Trophoblast cell (in vitro differentiated cells and primary cell): ENCODE results near the gene KBTBD4.

Experiments used
- DNase-seq, 2 donors: peaks; one replicate each; pipeline ENCODE4 v3.0.0-alpha.2; 2016
- H2AFZ ChIP-seq: 2 replicates; pipeline ENCODE4 v1.6.1; 2013; ENCODE audit warnings: low read length, moderate library complexity, mild to moderate bottlenecking; ENCODE audit not compliant: insufficient read depth, poor library complexity
- H2AK5ac ChIP-seq: 2 replicates; pipeline ENCODE4 v1.6.1; 2013; ENCODE audit warnings: mild to moderate bottlenecking, low read length
- H2BK120ac ChIP-seq: 2 replicates; pipeline ENCODE4 v1.6.1; 2013; ENCODE audit warnings: low read length, mild to moderate bottlenecking, moderate library complexity; ENCODE audit not compliant: insufficient read depth, poor library complexity
- H2BK12ac ChIP-seq: 2 replicates; pipeline ENCODE4 v1.6.1; 2013; ENCODE audit warnings: mild to moderate bottlenecking, low read length, moderate library complexity
- H2BK5ac ChIP-seq: 2 replicates; pipeline ENCODE4 v1.6.1; 2013; ENCODE audit warnings: low read length, low read depth, moderate library complexity, mild to moderate bottlenecking; ENCODE audit not compliant: poor library complexity
- H3K14ac ChIP-seq: 2 replicates; pipeline ENCODE4 v1.6.1; 2013; ENCODE audit warnings: mild to moderate bottlenecking, low read length
- H3K18ac ChIP-seq: 2 replicates; pipeline ENCODE4 v1.6.1; 2013; ENCODE audit warnings: mild to moderate bottlenecking, low read length
- H3K23ac ChIP-seq: 2 replicates; pipeline ENCODE4 v1.6.1; 2013; ENCODE audit warnings: low read length
- H3K27ac ChIP-seq: 2 replicates; pipeline ENCODE4 v1.5.1; 2013; ENCODE audit warnings: low read depth, mild to moderate bottlenecking, inconsistent platforms, low read length, moderate library complexity
- H3K27me3 ChIP-seq: 2 replicates; pipeline ENCODE4 v1.6.1; 2013; ENCODE audit warnings: inconsistent platforms, mild to moderate bottlenecking, low read length, moderate library complexity; ENCODE audit not compliant: insufficient read depth
- H3K36me3 ChIP-seq, 2 experiments: 1 replicate in 1 of 2; 2 replicates in 1 of 2; pipeline ENCODE4 v1.6.1; 2013; ENCODE audit warnings: low read length in 2 of 2, mild to moderate bottlenecking in 2 of 2, moderate library complexity in 1 of 2; ENCODE audit not compliant: insufficient read depth in 2 of 2, control insufficient read depth in 1 of 2
- H3K4ac ChIP-seq: 2 replicates; pipeline ENCODE4 v1.6.1; 2013; ENCODE audit warnings: low read depth, mild to moderate bottlenecking, low read length, moderate library complexity
- H3K4me1 ChIP-seq, 2 experiments: 1 replicate in 1 of 2; 2 replicates in 1 of 2; pipeline ENCODE4 v1.6.1; 2013; ENCODE audit warnings: low read length in 2 of 2, mild to moderate bottlenecking in 2 of 2, moderate library complexity in 1 of 2; ENCODE audit not compliant: insufficient read depth in 2 of 2, control insufficient read depth in 1 of 2
- H3K4me2 ChIP-seq: 2 replicates; pipeline ENCODE4 v1.6.1; 2013; ENCODE audit warnings: inconsistent platforms, mild to moderate bottlenecking, low read length, moderate library complexity
- H3K4me3 ChIP-seq: 2 replicates; pipeline ENCODE4 v1.5.1; 2013; ENCODE audit warnings: mild to moderate bottlenecking, low read depth, low read length, inconsistent platforms
- H3K79me1 ChIP-seq: one replicate; pipeline ENCODE4 v1.6.1; 2013; ENCODE audit warnings: low read length
- H3K79me2 ChIP-seq: 2 replicates; pipeline ENCODE4 v1.6.1; 2013; ENCODE audit warnings: low read length, mild to moderate bottlenecking; ENCODE audit not compliant: control insufficient read depth, insufficient read depth, poor library complexity
- H3K9ac ChIP-seq: 2 replicates; pipeline ENCODE4 v1.6.1; 2013; ENCODE audit warnings: mild to moderate bottlenecking, low read length
- H3K9me3 ChIP-seq: 2 replicates; pipeline ENCODE4 v1.6.1; 2013; ENCODE audit warnings: low read depth, mild to moderate bottlenecking, control low read depth, inconsistent platforms, low read length; ENCODE audit not compliant: insufficient read depth
- H4K12ac ChIP-seq: 2 replicates; pipeline ENCODE4 v1.6.1; 2013; ENCODE audit warnings: low read depth, mild to moderate bottlenecking, low read length, moderate library complexity
- H4K8ac ChIP-seq: 2 replicates; pipeline ENCODE4 v1.6.1; 2013; ENCODE audit warnings: low read depth, mild to moderate bottlenecking, low read length, moderate library complexity
- H4K91ac ChIP-seq: one replicate; pipeline ENCODE4 v1.6.1; 2013; ENCODE audit warnings: low read depth, mild to moderate bottlenecking, low read length, moderate library complexity
- WGBS: extraction: QIAGEN DNeasy Blood & Tissue Kit; methylation state at CpG from one replicate; pipeline ENCODE4 v1.1.7; 2013; ENCODE audit warnings: missing lambda C conversion rate; ENCODE audit not compliant: insufficient read length, insufficient coverage; ENCODE audit errors: extremely low coverage; 5-methylcytosine and 5-hydroxymethylcytosine counted together

The KBTBD4 gene

GRCh38 chr11:47591764-47592163 lies 13.0 kb upstream of the KBTBD4 start:
- H4K91ac ChIP-seq, result no peak overlapping the region
- no peak overlapping the region for H3K27ac ChIP-seq
- no peak overlapping the region for H3K4ac ChIP-seq
- no peak overlapping the region for H4K12ac ChIP-seq
- H2BK12ac ChIP-seq, result no peak overlapping the region
- H3K4me1 ChIP-seq, result peaks cover 7 to 11% of the 10 kb centered on the region in 2 experiments
- H3K14ac ChIP-seq, result no peak overlapping the region
- WGBS, result no CpG with 5 or more reads among the region's 7 CpGs
- H3K27me3 ChIP-seq, result peaks cover 35% of the 10 kb centered on the region
- no peaks in the 10 kb centered on the region for H3K9me3 ChIP-seq
- H2AK5ac ChIP-seq, result no peak overlapping the region
- H2BK120ac ChIP-seq, result no peak overlapping the region
- no peak overlapping the region for H3K23ac ChIP-seq
- H3K36me3 ChIP-seq, result no peaks in the 10 kb centered on the region
- no peaks in the 10 kb centered on the region for H3K79me1 ChIP-seq
- H3K18ac ChIP-seq, result no peak overlapping the region
- no peak overlapping the region for H2BK5ac ChIP-seq
- H4K8ac ChIP-seq, result no peak overlapping the region
- no peak overlapping the region for H2AFZ ChIP-seq
- DNase-seq, result no peak
- no peak overlapping the region for H3K4me3 ChIP-seq
- no peak overlapping the region for H3K9ac ChIP-seq
- no peaks in the 10 kb centered on the region for H3K79me2 ChIP-seq
- H3K4me2 ChIP-seq, result no peak overlapping the region

DNA sequence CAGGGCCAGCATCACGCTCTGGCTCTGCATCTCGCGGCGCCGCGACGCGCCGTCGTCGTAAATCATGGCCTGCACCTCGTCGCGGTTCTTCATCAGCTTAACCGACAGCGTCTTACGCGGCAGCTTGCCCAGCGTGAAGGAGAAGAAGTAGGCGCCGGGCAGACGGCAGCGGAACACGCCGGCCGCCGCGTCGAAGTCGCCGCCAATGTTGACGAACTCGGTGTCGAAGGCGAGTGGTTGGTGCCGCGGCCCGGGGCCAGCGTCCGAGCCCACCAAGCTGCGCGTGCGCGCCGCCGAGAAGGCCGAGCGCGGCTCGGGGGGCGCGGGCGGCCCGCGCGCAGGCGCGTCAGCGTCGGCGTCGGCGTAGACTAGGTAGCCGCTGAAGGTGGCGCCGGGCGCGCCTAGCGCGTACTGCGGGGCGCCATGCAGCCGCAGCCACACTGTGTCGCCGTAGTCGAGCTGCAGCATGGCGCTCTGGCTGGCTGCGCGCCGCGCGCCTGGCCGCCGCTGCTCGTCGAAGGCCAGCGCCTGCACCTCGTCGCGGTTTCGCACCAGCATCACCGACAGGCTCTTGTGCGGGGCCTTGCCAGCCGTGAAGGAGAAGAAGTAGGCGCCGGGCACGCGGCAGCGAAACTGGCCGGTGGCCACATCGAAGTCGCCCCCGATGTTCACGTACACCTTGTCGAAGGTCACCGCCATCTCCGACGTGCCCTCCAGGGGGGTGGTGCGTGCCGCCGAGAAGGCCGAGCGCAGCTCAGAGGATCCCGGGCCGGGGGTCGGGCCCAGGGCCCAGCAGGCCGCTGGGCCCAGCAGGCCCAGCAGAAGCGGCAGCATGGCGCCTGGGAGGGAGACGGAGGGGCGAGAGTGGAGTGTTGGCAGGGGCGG lies 11.4 kb upstream of the KBTBD4 start:
- H2BK5ac ChIP-seq, result no peak overlapping the region
- no CpG with 5 or more reads among the region's 122 CpGs for WGBS

GRCh38 chr11:47589584-47589976 lies 10.8 kb upstream of the KBTBD4 start:
- Histone ChIP-seq H3K36me3 (peaks cover 5 to 7% of the 10 kb centered on the region in 2 experiments), H4K8ac (no peak overlapping the region), H3K27me3 (peaks cover 23% of the 10 kb centered on the region), H2BK12ac (no peak overlapping the region), H2AFZ (no peak overlapping the region), H2AK5ac (no peak overlapping the region), H3K18ac (no peak overlapping the region), H3K79me2 (no peaks in the 10 kb centered on the region), H4K91ac (no peak overlapping the region), H2BK5ac (no peak overlapping the region), H3K4me3 (peak overlapping the region; percentile 39), H2BK120ac (no peak overlapping the region), H4K12ac (no peak overlapping the region), H3K79me1 (no peaks in the 10 kb centered on the region), H3K4me2 (no peak overlapping the region), H3K9ac (no peak overlapping the region), H3K14ac (no peak overlapping the region), H3K27ac (no peak overlapping the region), H3K4ac (no peak overlapping the region), H3K4me1 (peaks cover 7 to 11% of the 10 kb centered on the region in 2 experiments), H3K9me3 (no peaks in the 10 kb centered on the region), H3K23ac (no peak overlapping the region)
- no CpG with 5 or more reads among the region's 51 CpGs for whole genome bisulfite sequencing
- no peak for DNase-seq

More for the DNA sequence above, 11.4 kb upstream of the KBTBD4 start:
- Histone ChIP-seq H3K4ac (no peak overlapping the region), H3K36me3 (peaks cover under 1 to 3% of the 10 kb centered on the region in 2 experiments), H3K14ac (no peak overlapping the region), H3K9ac (no peak overlapping the region), H4K12ac (no peak overlapping the region), H3K9me3 (no peaks in the 10 kb centered on the region), H4K91ac (no peak overlapping the region), H2AK5ac (no peak overlapping the region), H2BK12ac (no peak overlapping the region), H4K8ac (no peak overlapping the region), H3K27me3 (peaks cover 29% of the 10 kb centered on the region), H3K27ac (no peak overlapping the region), H3K4me1 (peaks cover 7 to 11% of the 10 kb centered on the region in 2 experiments), H3K23ac (no peak overlapping the region), H3K18ac (no peak overlapping the region), H2BK120ac (no peak overlapping the region), H3K4me3 (peak overlapping the region; percentile 39), H3K4me2 (no peak overlapping the region), H2AFZ (no peak overlapping the region), H3K79me1 (no peaks in the 10 kb centered on the region), H3K79me2 (no peaks in the 10 kb centered on the region)
- DNase-seq, result no peak

DNA sequence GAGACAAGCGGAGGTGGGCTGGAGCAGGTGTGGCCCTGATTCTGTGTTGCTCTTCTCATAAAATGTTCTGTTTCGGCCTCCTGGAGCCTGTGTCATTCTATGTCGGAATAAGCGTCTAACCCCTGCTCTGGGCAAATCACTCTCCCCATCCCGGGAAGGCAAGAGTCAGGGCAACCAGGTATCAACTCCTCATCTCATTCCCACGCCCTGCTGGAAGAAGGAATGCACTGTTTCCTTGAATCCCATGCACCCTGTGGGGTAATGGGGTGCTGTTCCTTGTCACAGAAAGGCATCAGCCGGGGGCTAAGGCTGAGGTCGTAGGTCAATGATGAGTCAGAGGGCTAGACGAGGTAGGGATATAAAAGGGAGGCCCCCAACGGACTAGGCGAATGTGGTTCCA lies 10.3 kb upstream of the KBTBD4 start:
- H3K9me3 ChIP-seq, result no peaks in the 10 kb centered on the region
- H2AK5ac ChIP-seq, result no peak overlapping the region
- H2BK5ac ChIP-seq, result no peak overlapping the region
- peaks cover 19% of the 10 kb centered on the region for H3K27me3 ChIP-seq
- H4K12ac ChIP-seq, result no peak overlapping the region
- H3K4me3 ChIP-seq, result no peak overlapping the region
- no peak overlapping the region for H3K14ac ChIP-seq
- no peaks in the 10 kb centered on the region for H3K79me2 ChIP-seq
- no peak overlapping the region for H3K4me2 ChIP-seq
- no peak overlapping the region for H3K9ac ChIP-seq
- H3K4me1 ChIP-seq, result peaks cover 6 to 7% of the 10 kb centered on the region in 2 experiments
- H3K27ac ChIP-seq, result no peak overlapping the region
- H2BK120ac ChIP-seq, result no peak overlapping the region
- no peak overlapping the region for H4K8ac ChIP-seq
- H3K79me1 ChIP-seq, result no peaks in the 10 kb centered on the region
- H2BK12ac ChIP-seq, result no peak overlapping the region
- no peak overlapping the region for H3K23ac ChIP-seq
- no peak overlapping the region for H3K4ac ChIP-seq
- no peak overlapping the region for H3K18ac ChIP-seq
- H2AFZ ChIP-seq, result no peak overlapping the region
- no peak overlapping the region for H4K91ac ChIP-seq
- peaks cover 9% of the 10 kb centered on the region in 2 experiments for H3K36me3 ChIP-seq
- DNase-seq, result no peak
- no CpG with 5 or more reads among the region's 11 CpGs for WGBS
